HL-60/S4 treated with phorbol 12-myristate 13-acetate at 8.2 ng/mL for 4 days and 3 days (cell line): ENCODE measurements around the gene TSPAN31.
"Not testable (repeated sequence)": the region's sequence is repeated elsewhere in the genome, so short reads cannot be mapped to it uniquely, and the experiment has no call there.

Experiments used
- in situ Hi-C: fragments of 300-500 bp; cut with MboI; formaldehyde crosslinking; loops from 2 replicates; pipeline ENCODE4 v1.15.0; 2022; ENCODE audit warnings: low sequenced_read_pairs

The TSPAN31 gene

DNA sequence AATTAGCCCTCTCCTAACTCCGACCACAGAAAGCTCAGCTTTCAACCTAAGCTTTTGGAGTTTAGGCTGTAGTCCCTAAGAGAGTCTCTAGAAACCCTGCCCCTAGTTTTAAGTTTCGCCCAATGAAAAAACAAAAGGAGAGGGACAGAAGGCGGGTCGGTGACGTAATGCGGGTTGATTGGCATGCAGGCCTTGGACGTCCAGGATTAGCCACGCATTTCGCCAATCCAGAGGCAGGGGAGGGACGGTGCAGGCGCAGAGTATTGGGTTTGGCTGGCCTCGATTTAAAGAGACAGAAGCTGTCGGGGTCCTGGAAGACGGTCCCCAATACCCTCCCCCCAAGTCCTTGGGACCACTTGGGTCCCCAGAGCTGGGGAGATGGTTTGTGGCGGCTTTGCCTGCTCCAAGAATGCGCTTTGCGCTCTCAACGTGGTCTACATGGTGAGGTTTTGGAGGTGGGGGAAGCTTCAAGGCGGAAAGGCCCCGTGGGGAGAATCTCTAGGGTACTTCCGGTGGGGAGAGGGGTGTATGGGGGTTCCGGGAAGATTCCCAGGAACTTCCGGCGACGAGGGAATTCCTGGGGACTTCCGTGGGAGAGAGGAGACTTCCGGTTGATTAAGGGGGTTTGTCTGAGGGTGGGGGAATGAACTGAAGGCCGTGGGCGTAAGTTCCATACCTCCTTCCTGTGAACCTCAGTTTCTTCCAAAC lies at the start of gene TSPAN31:
Gene TSPAN31, plus strand, starts transcription at position 263 of the 708 bp plus-strand sequence. Its CDS starts 116 bp downstream, at position 379.
- in situ Hi-C loops: no loop called here

DNA sequence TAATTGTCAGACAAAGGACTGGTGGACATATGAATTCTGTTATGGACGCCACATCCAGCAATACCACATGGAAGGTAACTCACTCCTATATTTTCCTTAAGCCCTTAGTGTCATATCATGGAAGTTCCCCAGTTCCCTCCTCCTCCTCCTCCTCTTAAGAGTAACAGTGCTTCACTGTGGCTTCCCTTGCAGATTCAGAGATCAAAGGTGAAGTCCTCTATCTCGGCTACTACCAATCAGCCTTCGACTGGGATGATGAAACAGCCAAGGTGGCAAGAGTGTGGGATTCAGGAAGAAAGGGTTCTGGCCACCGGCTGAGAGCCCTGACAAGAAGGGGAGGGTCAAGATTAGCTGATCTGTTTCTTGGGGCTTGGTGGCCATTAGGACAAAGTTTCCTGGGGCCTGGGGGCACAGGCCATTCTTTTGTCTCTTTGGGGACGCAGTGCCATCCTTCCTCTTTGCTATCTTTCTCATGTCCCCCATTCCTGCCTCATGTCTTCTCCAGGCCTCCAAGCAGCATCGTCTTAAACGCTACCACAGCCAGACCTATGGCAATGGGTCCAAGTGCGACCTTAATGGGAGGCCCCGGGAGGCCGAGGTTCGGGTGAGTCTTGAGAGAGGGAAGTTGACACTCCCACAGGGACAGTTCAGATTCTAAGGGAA lies 48.9 kb upstream of the TSPAN31 start:
- in situ Hi-C loops: loop anchor here (25.0 kb wide), 1 partner anchor 91 kb away; the partner anchor contains the start of gene TSFM

- in situ Hi-C loops: loop anchor here (25.0 kb wide), 1 partner anchor 90 kb away; the partner anchor contains the start of gene TSFM
Observed at GRCh38 chr12:57697076-57697475, 47.8 kb upstream of the TSPAN31 start.

DNA sequence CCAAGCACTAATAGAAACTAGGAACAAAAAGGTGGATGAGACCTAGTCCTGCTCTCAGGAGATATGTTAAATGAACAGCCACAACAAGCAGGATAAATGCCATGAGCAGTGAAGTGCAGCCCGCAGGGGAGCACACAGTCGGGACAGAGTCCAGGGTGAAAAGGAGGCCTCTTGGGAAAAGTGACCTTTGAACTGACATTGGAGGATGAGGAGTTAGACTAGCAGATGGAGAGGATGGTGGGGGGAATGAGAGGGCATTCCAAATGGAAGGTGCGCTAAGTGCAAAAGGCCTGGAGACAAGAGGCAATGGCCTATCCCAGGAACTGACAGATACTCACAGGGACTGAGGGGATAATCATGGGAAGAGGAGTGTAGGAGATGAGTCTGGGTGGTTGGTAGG lies 46.4 kb upstream of the TSPAN31 start:
- in situ Hi-C loops: loop anchor here (25.0 kb wide), 1 partner anchor 89 kb away; the partner anchor contains the start of gene TSFM

- in situ Hi-C loops: no loop called here
Observed at GRCh38 chr12:57700317-57700716, 44.5 kb upstream of the TSPAN31 start.

DNA sequence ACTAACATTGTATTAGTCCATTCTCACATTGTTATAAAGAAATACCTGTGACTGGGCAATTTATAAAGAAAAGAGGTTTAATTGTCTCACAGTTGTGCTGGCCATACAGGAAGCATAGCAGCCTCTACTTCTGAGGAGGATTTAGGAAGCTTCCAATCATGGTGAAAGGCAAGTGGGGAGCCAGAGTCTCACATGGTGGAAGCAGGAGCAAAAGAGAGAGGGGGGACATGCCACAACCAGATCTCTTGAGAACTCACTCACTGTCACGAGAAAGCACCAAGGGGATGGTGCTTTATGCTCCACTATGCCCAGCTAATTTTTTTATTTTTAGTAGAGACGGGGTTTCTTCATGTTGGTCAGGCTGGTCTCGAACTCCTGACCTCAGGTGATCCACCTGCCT lies 37.6 kb upstream of the TSPAN31 start:
- in situ Hi-C loops: no loop called here

DNA sequence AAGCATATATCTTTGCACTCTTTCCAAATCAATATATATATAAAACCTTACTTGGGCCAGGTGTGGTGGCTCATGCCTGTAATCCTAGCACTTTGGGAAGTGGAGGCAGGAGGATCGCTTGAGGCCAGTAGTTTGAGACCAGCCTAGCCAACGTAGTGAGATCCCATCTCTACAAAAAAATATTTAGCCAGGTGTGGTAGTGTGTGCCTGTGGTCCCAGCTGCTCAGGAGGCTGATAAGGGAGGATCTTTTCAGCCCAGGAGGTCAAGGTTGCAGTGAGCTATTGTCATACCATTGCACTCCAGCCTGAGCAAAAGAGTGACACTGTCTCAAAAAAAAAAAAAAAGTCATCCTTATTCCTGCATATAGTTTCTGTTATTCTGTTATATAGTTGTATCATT lies 36.5 kb upstream of the TSPAN31 start:
- in situ Hi-C loops: no loop called here

- in situ Hi-C loops: no loop called here
Observed at GRCh38 chr12:57712701-57713100, 32.1 kb upstream of the TSPAN31 start.

- in situ Hi-C loops: no loop called here
Observed at GRCh38 chr12:57713209-57713608, 31.6 kb upstream of the TSPAN31 start.

- in situ Hi-C loops: not testable (repeated sequence)
Observed at GRCh38 chr12:57715036-57715748, 29.6 kb upstream of the TSPAN31 start.

DNA sequence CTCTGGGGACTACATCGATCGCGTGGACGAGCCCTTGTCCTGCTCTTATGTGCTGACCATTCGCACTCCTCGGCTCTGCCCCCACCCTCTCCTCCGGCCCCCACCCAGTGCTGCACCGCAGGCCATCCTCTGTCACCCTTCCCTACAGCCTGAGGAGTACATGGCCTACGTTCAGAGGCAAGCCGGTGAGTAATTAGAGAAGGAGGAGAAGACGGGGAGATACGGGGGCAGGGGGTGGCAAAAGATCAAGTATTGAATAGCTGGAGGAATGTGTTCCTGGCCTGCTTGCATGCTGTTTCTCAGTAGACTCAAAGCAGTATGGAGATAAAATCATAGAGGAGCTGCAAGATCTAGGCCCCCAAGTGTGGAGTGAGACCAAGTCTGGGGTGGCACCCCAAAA lies 29.1 kb upstream of the TSPAN31 start:
- in situ Hi-C loops: no loop called here

DNA sequence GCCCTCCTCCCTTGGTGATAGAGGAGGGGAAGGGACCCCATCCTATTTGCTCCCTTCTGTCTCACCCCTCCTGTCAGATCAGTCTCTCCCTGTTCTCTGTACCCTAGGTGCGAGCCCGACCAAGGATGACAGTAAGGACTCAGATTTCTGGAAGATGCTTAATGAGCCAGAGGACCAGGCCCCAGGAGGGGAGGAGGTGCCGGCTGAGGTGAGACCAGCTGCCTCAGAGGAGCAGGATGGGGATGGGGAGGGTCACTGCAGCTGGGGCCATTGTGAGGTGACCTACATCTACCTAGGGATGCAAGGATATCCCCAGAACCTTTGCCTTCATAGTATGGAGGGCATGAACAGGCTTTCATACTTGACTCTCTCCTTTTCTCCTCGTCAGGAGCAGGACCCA lies 28.5 kb upstream of the TSPAN31 start:
- in situ Hi-C loops: no loop called here

GRCh38 chr12:57717131-57717530 lies 27.7 kb upstream of the TSPAN31 start:
- in situ Hi-C loops: no loop called here

GRCh38 chr12:57717846-57718640 lies 26.8 kb upstream of the TSPAN31 start:
- in situ Hi-C loops: no loop called here

GRCh38 chr12:57718641-57719528 lies 26.0 kb upstream of the TSPAN31 start:
- in situ Hi-C loops: no loop called here

DNA sequence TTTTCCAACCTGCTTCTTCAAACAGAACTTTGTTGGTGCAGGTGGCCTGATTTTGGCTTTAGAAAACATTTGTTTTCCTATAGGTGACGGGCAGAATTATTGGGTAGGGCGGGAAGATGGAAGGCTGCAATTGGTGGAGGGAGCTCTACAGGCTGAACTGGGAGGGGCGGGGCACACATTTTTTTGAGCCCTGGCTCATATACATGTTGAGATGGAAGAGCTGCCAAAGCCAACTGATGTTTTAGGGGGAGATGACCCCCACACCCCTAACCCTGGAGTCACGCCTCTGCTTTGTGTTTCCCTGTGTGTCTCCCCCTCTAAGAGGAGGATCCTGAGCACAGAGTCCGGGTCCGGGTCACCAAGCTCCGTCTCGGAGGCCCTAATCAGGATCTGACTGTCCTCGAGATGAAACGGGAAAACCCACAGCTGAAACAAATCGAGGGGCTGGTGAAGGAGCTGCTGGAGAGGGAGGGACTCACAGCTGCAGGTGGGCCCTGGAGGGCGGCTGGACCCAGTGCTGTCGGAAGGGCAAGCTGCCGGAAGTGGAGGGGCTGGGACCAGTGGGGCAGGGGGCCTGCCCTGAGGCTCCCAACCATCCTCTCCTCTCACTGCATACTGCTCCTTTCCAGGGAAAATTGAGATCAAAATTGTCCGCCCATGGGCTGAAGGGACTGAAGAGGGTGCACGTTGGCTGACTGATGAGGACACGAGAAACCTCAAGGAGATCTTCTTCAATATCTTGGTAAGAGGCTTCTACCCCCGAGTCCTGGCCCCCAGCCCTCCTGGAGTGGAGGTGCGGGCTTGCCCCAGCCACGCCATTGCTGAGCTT lies 24.8 kb upstream of the TSPAN31 start:
- in situ Hi-C loops: no loop called here

- in situ Hi-C loops: no loop called here
Observed at GRCh38 chr12:57720606-57721595, 23.9 kb upstream of the TSPAN31 start.
